Limb (tissue), 2 donors: ENCODE results near the gene SEC31A.
A peak's percentile ranks its signal among the peaks of the same experiment; 100 is the strongest.
"Not testable (repeated sequence)": the region's sequence is repeated elsewhere in the genome, so short reads cannot be mapped to it uniquely, and the experiment has no call there.

Experiments
- DNase-seq, 2 donors: peaks; one replicate each; pipeline ENCODE4 v3.0.0-alpha.2; 2016; ENCODE audit errors: extremely low spot score in 2 of 2

SEC31A gene

GRCh38 chr4:82848706-82849105, 42.2 kb downstream of the SEC31A start:
- no peak for DNase-seq

- DNase-seq: no peak
These were observed 48.4 kb downstream of the SEC31A start for GRCh38 chr4:82842593-82842992.

- no peak for DNase-seq
These were observed 51.3 kb downstream of the SEC31A start for GRCh38 chr4:82839624-82840023.

- DNase-seq: no peak
These were observed 57.1 kb downstream of the SEC31A start for GRCh38 chr4:82833696-82834313.

- DNase-seq: not testable (repeated sequence)
These were observed 57.9 kb downstream of the SEC31A start for GRCh38 chr4:82833060-82833459.

GRCh38 chr4:82825425-82825824, 65.5 kb downstream of the SEC31A start:
- DNase-seq: no peak

- DNase-seq: no peak
These were observed 67.9 kb downstream of the SEC31A start for GRCh38 chr4:82823062-82823461.

- no peak for DNase-seq
These were observed 70.3 kb downstream of the SEC31A start for GRCh38 chr4:82820689-82821088.

GRCh38 chr4:82818664-82819662, 72.0 kb downstream of the SEC31A start:
- DNase-seq: no peak

GRCh38 chr4:82816874-82817273, 74.1 kb downstream of the SEC31A start:
- DNase-seq: not testable (repeated sequence)

GRCh38 chr4:82814034-82814433, 76.9 kb downstream of the SEC31A start:
- no peak for DNase-seq

GRCh38 chr4:82811838-82812341, 79.1 kb downstream of the SEC31A start:
- no peak for DNase-seq

- no peak for DNase-seq
These were observed 79.6 kb downstream of the SEC31A start for GRCh38 chr4:82811392-82811791.

GRCh38 chr4:82810176-82810575, 80.8 kb downstream of the SEC31A start:
- no peak for DNase-seq

- no peak for DNase-seq
These were observed 81.3 kb downstream of the SEC31A start for GRCh38 chr4:82809619-82810018.

- no peak for DNase-seq
These were observed 87.2 kb downstream of the SEC31A start for GRCh38 chr4:82803746-82804145.

- DNase-seq: no peak
These were observed 88.0 kb downstream of the SEC31A start for GRCh38 chr4:82802911-82803310.

- DNase-seq: no peak
These were observed 88.9 kb downstream of the SEC31A start for GRCh38 chr4:82801910-82802521.

- peak in 1 of 2 donors; percentile 52 for DNase-seq
These were observed 91.7 kb downstream of the SEC31A start for GRCh38 chr4:82799006-82799881.

GRCh38 chr4:82798168-82799005, 92.6 kb downstream of the SEC31A start, which contains the start of gene SCD5:
Gene SCD5, minus strand, starts transcription at chr4:82798796. Its CDS starts 259 bp downstream, at chr4:82798537.
- peak; percentile 84 to 87 for DNase-seq
